ENCODE measurements around the gene R3HDM1.

DNA sequence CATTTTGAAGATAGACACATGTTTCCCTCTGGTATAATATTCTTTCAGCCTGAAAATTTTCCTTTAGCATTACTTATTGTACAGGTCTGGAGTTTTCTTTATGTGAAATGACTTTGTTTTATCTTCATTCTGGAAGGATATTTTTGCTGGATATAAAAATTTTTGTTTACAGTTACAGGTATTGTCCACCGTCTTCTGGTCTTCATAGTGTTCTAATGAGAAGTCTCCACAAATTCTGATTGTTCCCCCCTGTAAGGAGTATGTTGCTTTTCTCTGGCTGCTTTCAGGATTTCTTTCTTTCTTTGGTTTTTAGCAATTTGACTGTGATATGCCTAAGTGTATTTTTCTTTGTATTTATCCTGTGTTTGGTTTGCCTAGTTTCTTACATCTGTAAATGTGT lies 225.4 kb downstream of the R3HDM1 start:
- TF ChIP-seq YY1 (IDR thresholded peaks at IDR 0.05; ENCODE audit: insufficient read depth, insufficient read length) (no peak), ZNF274 (IDR thresholded peaks at IDR 0.05; ENCODE audit: low read depth, low read length) (no peak), SUZ12 (IDR thresholded peaks at IDR 0.05; ENCODE audit: extremely low read depth, insufficient read depth, insufficient read length) (no peak)

All from NT2/D1 (cell line).